Neural progenitor cell (in vitro differentiated cells): Measurements from ENCODE around the gene ZFAND4.

ENCODE experiments used
- EZH2 ChIP-seq: fragments of 200-600 bp; sonication (generic); IDR thresholded peaks from 2 replicates; pipeline ENCODE4 v1.6.1; 2017; ENCODE audit warnings: antibody characterized with exemption, mild to moderate bottlenecking, moderate library complexity
- EZH2phosphoT487 ChIP-seq: fragments of 200-600 bp; sonication (generic); IDR thresholded peaks from 2 replicates; pipeline ENCODE4 v1.6.1; 2017; ENCODE audit warnings: antibody characterized with exemption
- TF ChIP-seq, protein P1 (sequence below): fragments of 200-600 bp; sonication (generic); IDR thresholded peaks from 2 replicates; pipeline ENCODE4 v1.5.1; 2017; ENCODE audit warnings: antibody characterized with exemption, mild to moderate bottlenecking

GRCh38 chr10:45581582-45582385, 90.8 kb downstream of the ZFAND4 start:
- TF ChIP-seq, protein P1, sequence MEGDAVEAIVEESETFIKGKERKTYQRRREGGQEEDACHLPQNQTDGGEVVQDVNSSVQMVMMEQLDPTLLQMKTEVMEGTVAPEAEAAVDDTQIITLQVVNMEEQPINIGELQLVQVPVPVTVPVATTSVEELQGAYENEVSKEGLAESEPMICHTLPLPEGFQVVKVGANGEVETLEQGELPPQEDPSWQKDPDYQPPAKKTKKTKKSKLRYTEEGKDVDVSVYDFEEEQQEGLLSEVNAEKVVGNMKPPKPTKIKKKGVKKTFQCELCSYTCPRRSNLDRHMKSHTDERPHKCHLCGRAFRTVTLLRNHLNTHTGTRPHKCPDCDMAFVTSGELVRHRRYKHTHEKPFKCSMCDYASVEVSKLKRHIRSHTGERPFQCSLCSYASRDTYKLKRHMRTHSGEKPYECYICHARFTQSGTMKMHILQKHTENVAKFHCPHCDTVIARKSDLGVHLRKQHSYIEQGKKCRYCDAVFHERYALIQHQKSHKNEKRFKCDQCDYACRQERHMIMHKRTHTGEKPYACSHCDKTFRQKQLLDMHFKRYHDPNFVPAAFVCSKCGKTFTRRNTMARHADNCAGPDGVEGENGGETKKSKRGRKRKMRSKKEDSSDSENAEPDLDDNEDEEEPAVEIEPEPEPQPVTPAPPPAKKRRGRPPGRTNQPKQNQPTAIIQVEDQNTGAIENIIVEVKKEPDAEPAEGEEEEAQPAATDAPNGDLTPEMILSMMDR: no peak
- TF ChIP-seq EZH2 (no peak), EZH2phosphoT487 (no peak)
